Medulla oblongata (tissue), 1 donor: ENCODE data around the gene LUC7L2.
"Not testable (repeated sequence)": the region's sequence is repeated elsewhere in the genome, so short reads cannot be mapped to it uniquely, and the experiment has no call there.

ENCODE experiments used
- DNase-seq: peaks from one replicate; pipeline ENCODE4 v3.0.0-alpha.2; 2015; ENCODE audit errors: extremely low spot score

Gene LUC7L2, protein sequence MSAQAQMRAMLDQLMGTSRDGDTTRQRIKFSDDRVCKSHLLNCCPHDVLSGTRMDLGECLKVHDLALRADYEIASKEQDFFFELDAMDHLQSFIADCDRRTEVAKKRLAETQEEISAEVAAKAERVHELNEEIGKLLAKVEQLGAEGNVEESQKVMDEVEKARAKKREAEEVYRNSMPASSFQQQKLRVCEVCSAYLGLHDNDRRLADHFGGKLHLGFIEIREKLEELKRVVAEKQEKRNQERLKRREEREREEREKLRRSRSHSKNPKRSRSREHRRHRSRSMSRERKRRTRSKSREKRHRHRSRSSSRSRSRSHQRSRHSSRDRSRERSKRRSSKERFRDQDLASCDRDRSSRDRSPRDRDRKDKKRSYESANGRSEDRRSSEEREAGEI

DNA sequence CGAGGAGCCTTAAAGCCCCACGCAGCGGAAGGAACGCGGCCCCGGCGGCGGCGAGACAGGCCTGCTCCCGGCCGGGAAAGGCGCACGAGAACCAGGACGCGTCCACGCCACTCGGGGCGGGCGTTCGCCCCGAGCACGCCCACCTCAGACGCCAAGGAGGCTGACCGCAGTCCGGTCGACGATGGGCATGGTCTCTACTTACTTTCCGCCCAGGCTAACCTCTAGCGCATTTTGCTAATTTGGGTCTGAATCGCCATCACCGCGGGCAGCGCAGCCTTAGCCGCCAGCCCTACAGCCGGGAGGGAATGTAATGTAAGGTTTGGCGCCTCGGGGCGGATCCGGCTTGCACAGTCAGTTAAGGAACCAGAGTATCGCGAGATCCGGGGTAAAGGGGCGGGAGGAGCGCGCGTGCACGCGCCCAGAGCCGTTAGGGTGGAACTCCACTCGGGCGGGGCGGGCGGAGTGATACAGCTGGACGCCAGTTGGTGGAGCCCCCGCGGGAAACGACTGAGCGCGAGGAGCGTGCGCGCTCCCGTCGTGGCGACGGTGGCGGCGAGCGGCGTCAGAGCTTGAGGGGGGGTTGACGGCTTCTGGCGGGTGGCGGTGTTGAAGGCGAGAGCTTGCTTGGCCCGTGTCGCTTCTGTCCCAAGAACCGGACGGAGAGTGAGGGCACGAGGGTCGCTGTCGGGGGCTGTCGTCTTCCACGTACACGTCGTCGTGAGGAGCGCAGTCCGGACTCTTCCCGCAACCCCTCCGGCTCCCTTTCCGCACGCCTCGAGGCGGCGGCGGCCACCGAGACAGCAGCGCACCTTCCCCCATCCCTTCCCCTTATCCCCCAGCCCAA, at the start of gene LUC7L2:
LUC7L2 (plus strand) TSS at position 529 of the 844 bp plus-strand sequence. CDS start 368 bp downstream, outside the sequence.
- DNase-seq: peak; percentile 99

DNA sequence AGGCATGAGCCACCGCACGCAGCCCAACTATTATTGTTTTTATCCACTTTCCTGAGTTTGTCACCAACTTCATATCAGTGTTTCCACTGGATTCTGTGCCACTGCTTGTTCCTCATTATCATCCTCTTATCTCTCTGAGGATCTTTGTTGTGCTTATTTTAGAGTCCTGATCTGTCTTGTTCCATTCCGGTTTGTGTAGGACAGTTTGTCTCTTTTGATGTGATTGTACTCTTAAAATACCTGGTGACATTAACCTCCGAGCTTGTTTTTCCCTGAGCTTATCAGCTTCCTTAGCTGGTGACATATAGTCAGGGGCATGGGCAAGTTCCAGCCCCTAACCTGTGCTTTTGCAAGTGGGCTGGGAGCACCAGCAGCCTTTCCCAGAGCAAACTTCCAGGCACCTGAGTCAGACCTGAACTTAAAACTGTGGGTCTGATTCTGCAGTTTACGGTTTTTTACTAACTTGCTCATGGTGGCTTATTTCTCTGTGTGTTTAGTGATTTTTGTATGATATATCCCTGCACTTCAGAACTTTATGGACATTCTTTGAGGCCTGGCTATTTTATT, 41.7 kb upstream of the LUC7L2 start:
- DNase-seq: no peak

DNA sequence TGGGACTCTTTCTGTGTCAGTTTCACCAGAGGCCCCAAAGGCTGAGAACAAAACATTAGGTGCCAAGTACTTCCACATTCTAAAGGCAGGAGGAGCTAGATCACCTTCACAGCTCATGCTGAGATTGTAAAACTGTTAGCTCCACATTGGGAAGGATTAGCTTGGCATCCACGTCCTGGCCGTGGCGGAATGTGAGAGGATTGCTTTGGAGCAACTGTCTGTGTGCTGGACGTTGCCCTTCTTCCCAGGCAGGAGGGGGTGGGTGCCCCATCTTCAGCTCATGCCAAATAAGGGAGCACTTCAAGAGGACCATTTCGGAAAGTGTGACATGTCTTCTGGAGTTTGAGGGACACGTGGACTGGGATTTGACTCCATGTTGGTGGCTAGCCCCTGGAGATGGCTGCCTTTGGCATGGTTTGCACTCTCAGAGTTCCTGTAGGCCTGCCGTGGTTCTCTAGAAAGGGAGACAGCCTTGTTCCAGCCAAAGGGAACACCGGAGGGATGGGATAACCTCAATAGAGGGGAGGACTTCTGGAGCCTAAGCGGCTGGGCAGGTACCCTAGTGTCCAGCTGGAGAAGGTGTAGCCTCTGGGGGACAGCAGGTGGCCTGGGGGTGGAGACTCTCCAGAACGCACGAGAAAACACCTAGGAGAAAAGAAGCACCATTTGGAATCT, 38.5 kb upstream of the LUC7L2 start:
- no peak for DNase-seq

- not testable (repeated sequence) for DNase-seq
Observed at GRCh38 chr7:139324709-139325108, 35.0 kb upstream of the LUC7L2 start.

- DNase-seq: no peak
Observed at GRCh38 chr7:139328375-139328774, 31.3 kb upstream of the LUC7L2 start.

DNA sequence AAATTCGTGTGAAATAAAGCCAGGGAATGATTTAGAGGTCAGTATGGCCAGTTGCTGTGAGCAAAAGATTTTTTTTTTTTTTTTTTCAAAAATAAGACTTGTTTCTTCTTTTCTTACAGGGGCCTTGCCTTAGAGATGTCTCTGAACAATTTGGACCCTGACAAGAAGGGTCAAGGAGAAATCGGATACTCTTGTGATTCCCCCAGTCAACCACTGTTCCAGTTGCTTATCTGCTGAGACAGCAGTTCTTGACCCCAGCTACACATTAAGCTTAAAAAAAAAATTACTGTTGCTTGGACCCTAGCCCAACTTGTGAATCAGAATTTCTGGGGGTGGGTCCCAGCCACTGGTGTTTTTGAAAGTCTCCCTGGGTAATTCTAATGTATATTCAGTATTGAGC, 30.6 kb upstream of the LUC7L2 start:
- DNase-seq: no peak

GRCh38 chr7:139330333-139331030, 29.2 kb upstream of the LUC7L2 start:
- no peak for DNase-seq

DNA sequence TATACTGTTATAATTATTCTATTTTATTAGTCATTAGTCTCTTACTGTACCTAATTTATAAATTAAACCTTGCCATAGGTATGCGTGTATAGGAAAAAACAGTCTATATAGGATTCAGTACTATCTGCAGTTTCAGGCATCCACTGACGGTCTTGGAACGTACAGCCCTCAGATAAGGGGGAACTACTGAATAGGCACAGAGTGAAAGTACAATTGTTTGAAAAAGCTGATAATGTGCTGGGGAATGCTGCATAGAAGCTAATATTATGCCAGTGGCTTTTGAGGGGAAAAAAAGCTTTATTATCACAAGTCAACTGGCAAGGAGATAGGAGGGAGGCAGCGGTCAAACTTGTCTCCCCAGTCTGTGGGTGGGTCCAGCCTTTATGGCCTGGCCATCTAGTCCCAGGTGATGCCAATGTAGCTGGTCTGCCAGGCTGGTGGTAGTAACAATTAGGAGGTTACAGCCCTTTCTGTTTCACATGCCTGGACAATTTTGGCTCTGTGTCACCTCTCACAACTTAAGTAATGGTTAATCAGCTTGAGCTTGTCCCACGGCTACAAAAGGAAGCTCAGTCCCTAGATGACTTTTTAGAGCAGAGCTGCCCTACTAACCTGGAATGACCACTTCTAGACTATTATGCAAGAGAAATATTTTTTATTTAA, 26.9 kb upstream of the LUC7L2 start:
- no peak for DNase-seq

- DNase-seq: not testable (repeated sequence)
Observed at GRCh38 chr7:139333443-139333842, 26.3 kb upstream of the LUC7L2 start.

GRCh38 chr7:139334399-139335150, 25.1 kb upstream of the LUC7L2 start:
- DNase-seq: no peak

DNA sequence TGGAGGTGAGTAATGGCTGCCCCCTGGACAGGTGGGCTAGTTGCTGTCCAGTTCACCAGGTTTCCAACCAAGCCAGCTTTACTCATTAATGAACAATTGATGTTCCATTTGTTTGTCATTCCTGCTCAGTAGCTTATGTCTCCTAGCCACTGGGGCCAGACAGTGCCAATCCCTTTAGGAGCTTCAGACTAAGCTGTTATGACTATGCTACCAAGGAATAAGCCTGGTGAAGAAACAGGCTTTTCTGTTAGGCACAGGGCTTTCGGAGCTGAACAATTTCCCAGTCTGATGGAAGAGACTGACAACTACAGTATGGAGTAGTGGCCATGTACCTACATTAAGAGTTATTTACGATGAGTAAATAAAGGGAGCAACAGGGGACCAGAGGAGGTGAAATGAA, 20.7 kb upstream of the LUC7L2 start:
- no peak for DNase-seq

DNA sequence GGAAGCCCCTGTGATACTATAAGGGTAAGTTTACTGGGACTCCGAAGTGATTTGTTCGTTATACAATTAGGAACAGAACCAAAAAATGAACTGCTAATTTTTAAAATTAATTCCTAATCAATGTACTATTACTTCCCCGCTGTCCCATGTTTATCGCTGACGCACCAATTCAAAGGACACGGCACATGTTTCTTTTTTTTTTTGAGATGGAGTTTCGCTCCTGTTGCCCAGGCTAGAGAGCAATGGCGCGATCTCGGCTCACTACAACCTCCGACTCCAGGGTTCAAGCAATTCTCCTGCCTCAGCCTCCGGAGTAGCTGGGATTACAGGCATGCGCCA, 20.0 kb upstream of the LUC7L2 start:
- no peak for DNase-seq

DNA sequence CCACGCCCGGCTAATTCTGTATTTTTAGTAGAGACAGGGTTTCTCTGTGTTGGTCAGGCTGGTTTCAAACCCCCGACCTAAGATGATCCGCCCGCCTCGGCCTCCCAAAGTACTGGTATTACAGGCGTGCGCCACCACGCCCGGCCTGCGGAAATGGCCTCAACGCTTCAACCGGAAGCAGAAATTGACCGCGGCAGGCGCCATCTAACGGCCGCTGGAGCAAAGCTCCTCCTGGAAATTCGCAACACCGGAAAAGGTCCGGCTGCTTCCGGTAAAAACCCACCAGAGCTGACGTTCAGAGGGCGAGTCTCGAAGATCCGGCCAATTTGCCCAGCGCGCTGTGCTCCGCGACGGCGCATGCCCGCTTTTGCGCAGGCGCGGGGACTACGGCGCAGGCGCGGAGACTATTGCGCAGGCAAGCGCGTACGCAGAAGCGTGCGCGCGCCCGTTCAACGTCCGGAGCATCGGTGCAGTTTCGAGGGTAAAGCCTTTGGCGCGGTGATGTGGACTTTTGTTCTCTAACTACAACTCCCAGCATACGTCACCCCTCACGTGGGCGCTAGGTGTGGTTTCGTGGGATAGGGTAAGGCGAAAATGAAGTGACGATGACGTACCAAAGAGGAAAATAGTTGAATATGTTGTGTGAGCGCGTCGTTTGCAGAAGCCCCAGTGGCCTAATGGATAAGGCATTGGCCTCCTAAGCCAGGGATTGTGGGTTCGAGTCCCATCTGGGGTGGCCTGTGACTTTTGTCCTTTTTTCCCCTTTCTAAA, 19.5 kb upstream of the LUC7L2 start:
- DNase-seq: peak; percentile 100

DNA sequence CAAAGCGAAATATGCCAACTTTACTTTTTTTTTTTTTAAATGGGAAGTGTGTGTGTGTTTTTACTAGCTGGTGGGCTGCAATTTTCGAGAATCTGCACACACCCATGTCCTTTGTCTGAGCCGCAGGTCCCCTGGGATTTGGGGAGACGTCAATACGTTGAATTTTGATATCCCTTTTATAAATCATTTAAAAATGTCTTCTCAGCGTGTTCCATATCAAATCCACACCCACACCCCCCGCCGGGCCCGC, 19.0 kb upstream of the LUC7L2 start:
- DNase-seq: no peak

DNA sequence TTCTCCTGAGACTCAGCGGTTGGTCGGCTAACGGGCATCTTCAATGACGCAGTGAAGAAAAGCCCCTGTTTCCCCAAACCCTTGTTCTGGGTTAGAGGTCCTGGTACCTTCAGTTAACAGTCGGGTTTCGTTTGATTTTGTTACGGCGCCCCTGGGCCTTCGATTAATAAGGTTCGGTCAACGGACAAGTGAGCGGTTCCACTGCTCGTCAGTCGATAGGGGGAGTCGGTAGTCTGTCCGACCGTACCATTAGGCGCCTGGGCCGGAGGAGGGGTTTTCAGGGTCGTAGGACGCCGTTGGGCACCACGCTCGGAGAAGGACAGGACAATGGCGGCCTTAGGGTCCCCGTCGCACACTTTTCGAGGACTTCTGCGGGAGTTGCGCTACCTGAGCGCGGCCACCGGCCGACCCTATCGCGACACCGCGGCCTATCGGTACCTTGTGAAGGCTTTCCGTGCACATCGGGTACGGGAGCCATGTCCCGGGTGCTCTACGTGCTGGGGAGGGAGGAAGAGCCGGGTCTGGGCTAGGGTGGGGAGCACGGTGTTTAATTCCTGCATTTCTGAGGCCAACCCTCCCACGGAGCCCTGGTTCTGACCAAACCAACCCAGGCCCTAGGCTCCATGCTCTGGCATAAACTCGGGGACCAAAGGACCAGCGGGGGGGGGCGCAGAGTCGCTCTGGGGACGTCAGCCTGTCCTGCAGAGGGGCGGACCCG, 18.5 kb upstream of the LUC7L2 start, which contains the start of gene FMC1:
FMC1 (plus strand) TSS at position 280 of the 718 bp plus-strand sequence; CDS start at position 328, 48 bp downstream.
- peak; percentile 98 for DNase-seq

DNA sequence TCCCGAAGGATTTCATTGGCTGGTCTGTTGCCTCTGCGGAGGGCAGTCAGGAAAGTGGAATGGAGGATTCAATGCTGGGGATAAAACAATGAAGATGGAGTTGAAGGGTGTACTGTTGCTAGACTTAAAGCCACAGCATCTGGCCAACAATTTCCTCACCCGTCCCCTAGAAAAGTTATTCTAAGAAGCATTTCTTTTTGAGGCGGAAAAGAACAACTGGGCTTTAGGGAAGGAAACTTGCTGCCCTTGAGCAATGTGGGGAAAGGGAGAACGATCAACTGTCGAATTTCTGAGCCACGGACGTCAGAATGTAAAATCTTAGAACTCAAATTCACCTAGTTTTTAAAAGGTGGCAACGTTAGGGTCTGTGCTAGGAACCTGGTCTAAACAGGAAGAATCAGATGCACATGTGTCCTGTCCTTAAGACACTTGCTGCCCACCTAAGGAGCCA, 17.9 kb upstream of the LUC7L2 start:
- no peak for DNase-seq

DNA sequence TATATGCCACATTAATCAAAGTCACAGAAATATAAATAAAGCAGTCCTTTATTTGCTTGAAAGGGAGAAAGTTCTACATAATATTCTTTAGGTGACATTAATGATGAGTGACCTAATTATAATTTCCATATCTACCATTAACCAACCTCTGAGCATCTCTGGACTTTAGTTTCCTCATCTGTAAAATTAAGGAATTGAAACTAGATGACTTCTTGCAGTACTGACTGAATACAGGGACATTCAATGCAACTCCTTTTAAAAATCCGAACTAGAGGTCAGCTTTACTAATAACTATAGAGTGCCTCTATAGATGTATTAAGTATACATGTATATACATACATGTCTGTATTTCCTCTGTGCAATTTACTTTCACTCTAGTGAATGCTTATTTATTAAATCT, 14.7 kb upstream of the LUC7L2 start:
- no peak for DNase-seq

GRCh38 chr7:139351027-139351426, 8.7 kb upstream of the LUC7L2 start:
- no peak for DNase-seq

- DNase-seq: no peak
Observed at GRCh38 chr7:139354729-139355128, 5.0 kb upstream of the LUC7L2 start.
